ENCODE measurements around the gene MCM9.

DNA sequence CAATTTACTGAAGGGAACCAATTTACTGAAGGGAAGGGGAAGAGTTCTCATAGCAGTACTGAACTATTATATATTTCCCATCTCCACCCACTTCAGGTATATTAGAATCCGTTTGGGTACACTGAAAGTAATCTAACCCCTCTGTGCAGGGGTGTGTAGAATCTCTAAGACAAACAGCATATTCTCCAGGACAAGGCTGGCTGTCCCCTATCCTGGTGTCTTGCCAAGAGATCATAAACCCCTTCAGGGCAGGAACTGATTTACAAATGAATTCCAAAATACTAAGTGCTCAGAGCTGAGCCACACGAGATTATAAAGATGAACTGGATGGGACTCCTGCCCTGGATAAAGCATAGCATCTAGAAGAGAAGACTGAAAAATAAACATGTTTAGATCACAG is 31.8 kb downstream of the MCM9 start:
- no peak for TF ChIP-seq RAD21 (IDR thresholded peaks at IDR 0.05; ENCODE audit: low read length)
- TF ChIP-seq RCOR1 (IDR thresholded peaks at IDR 0.05; ENCODE audit: insufficient replicate concordance, low read length): no peak
- no peak for TF ChIP-seq CEBPB (IDR thresholded peaks at IDR 0.05; ENCODE audit: low read depth, low read length)
- TF ChIP-seq, protein P1, sequence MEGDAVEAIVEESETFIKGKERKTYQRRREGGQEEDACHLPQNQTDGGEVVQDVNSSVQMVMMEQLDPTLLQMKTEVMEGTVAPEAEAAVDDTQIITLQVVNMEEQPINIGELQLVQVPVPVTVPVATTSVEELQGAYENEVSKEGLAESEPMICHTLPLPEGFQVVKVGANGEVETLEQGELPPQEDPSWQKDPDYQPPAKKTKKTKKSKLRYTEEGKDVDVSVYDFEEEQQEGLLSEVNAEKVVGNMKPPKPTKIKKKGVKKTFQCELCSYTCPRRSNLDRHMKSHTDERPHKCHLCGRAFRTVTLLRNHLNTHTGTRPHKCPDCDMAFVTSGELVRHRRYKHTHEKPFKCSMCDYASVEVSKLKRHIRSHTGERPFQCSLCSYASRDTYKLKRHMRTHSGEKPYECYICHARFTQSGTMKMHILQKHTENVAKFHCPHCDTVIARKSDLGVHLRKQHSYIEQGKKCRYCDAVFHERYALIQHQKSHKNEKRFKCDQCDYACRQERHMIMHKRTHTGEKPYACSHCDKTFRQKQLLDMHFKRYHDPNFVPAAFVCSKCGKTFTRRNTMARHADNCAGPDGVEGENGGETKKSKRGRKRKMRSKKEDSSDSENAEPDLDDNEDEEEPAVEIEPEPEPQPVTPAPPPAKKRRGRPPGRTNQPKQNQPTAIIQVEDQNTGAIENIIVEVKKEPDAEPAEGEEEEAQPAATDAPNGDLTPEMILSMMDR (conservative IDR thresholded peaks at IDR 0.05; ENCODE audit: low read depth, low read length): no peak
- TF ChIP-seq MXI1 (IDR thresholded peaks at IDR 0.05; ENCODE audit: borderline replicate concordance, low read depth, low read length): no peak
- no peak for TF ChIP-seq USF2 (IDR thresholded peaks at IDR 0.05; ENCODE audit: low read depth, low read length)
- TF ChIP-seq POLR2A (IDR thresholded peaks at IDR 0.05; ENCODE audit: low read depth, low read length): no peak
- TF ChIP-seq MAZ (IDR thresholded peaks at IDR 0.05; ENCODE audit: borderline replicate concordance, low read depth, low read length): no peak
- TF ChIP-seq SMC3 (IDR thresholded peaks at IDR 0.05; ENCODE audit: low read depth, low read length): no peak
- no peak for TF ChIP-seq MAFK (IDR thresholded peaks at IDR 0.05; ENCODE audit: low read depth, low read length)
- TF ChIP-seq RFX5 (IDR thresholded peaks at IDR 0.05; ENCODE audit: low read depth, low read length): no peak
- no peak for TF ChIP-seq NFE2L2 (IDR thresholded peaks at IDR 0.05; ENCODE audit: low read depth, low read length)
- TF ChIP-seq BHLHE40 (IDR thresholded peaks at IDR 0.05; ENCODE audit: low read depth, low read length): no peak
- no peak for TF ChIP-seq FOS (IDR thresholded peaks at IDR 0.05; ENCODE audit: low read depth, low read length)

Data from IMR-90 (cell line).